ENCODE results near the gene NRN1L.
"Not testable (repeated sequence)": the region's sequence is repeated elsewhere in the genome, so short reads cannot be mapped to it uniquely, and the experiment has no call there.

Gene NRN1L

GRCh38 chr16:67861877-67862276, 22.8 kb upstream of the NRN1L start:
- no peak for FAIRE-seq

DNA sequence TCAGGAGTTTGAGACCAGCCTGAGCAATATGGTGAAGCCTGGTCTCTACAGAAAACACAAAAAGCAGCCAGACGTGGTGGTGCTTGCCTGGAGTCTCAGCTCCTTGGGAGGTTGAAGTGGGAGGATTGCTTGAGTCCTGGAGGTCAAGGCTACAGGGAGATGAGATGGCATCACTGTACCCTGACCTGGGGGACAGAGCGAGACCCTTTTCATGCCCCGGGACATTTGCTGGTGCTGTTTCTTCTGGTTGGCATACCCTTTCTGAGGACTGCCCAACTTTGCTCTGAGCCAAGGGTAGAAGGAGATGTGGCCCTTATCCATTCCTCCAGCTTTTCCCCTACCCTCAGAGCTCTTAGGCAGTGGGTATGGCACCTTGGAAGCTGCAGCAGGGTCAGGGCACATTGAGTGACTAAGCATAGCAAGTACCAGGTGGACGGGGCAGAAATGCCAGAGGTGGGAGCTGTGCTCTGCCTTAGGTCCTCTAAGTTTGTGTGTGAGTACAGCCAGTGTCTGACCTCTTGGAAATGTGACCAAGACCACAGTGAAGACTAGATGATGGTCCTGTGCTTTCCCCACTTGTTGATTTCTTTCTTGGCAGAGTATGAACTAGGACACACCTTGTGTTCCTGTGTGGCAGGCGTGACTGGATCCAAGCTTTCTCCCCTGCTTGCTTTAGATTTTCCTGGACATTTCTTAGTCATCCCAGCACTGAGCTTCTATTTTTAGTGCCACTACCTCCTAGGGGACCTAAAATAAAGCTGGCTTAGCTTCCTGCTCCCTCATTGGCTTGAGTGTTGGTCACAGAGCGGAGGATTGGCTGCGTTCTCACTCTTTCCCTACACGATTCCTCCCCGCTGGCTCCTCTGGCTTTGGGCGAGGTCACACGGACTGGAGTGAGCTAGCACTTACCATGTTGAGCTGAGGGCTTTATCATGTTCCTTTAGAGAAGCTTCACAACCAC, 21.8 kb upstream of the NRN1L start:
- no peak for FAIRE-seq

DNA sequence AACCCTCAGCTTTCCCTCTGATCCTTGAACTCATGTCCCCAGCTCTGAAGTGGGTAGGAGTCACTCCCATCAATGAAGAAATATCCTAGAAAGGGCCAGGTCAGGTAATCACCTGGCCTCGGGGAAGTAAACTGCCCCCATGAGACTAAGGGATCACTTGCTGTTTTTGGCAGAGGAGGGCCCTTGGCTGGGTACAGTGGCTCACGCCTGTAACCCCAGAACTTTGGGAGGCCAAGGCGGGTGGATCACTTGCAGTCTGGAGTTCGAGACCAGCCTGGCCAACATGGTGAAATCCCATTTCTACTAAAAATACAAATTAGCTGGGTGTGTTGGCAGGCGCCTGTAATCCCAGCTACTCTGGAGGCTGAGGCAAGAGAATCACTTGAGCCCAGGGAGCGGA, 20.6 kb upstream of the NRN1L start:
- not testable (repeated sequence) for FAIRE-seq

GRCh38 chr16:67864594-67864993, 20.1 kb upstream of the NRN1L start:
- FAIRE-seq: no peak

- no peak for FAIRE-seq
Observed at GRCh38 chr16:67865318-67865717, 19.4 kb upstream of the NRN1L start.

DNA sequence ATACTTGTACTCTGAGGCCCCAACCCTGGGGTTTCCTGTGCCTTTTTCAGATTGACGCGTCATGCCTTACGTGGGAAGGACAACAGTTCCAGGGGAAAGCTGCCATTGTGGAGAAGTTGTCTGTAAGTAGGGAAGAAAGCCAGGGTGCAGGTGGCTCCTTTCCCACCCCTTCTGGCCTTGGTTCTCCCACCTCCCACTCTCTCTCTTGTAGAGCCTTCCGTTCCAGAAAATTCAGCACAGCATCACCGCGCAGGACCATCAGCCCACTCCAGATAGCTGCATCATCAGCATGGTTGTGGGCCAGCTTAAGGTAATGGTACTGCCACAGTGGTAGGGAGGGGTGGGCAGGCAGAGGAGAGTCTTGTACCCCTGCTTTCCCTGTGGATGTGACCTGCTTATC, 16.4 kb upstream of the NRN1L start:
- no peak for FAIRE-seq

GRCh38 chr16:67869653-67870052, 15.0 kb upstream of the NRN1L start:
- no peak for FAIRE-seq

DNA sequence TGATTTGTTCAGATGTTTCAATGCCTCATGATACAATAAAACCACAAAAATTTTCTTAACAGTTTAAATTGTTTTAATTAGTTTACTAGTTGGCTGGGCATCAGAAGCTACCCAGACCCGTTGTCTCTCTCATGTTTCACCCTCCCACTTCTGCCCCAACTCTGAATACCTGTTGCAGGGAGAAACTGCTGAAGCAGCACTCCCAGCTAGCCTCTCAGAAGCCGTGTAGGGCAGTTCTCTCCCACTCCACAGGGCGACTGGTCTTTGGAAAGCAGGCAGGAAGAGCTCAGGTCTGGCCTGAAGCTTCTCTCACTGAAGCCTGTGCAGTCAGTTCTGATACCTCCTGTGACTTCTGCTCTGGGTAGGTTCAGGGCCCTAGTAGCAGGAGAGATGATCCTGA, 13.4 kb upstream of the NRN1L start:
- no peak for FAIRE-seq

DNA sequence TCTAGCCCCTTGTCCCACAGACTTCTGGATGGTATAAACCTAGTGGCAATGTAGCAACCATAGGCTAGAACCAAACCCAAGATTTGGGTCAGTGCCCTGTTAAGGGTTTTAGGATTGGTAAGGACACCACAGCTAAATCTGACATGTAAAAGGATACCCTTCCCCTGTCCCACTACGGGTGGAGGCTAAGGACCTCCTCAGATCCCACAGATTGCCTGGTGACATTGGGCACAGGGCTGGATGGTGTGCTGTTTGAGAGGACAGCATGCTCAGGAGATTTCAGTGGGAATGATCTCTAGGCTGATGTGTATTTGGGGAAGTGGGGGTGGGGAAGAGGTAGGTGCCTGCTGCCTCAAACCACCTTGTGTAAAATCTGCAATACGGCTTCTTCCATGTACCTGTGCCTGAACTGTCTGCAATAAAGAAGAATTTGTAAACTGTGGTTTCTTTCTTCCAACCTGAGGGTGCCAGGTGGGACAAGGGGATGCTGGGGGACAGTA, 12.5 kb upstream of the NRN1L start:
- FAIRE-seq: no peak

DNA sequence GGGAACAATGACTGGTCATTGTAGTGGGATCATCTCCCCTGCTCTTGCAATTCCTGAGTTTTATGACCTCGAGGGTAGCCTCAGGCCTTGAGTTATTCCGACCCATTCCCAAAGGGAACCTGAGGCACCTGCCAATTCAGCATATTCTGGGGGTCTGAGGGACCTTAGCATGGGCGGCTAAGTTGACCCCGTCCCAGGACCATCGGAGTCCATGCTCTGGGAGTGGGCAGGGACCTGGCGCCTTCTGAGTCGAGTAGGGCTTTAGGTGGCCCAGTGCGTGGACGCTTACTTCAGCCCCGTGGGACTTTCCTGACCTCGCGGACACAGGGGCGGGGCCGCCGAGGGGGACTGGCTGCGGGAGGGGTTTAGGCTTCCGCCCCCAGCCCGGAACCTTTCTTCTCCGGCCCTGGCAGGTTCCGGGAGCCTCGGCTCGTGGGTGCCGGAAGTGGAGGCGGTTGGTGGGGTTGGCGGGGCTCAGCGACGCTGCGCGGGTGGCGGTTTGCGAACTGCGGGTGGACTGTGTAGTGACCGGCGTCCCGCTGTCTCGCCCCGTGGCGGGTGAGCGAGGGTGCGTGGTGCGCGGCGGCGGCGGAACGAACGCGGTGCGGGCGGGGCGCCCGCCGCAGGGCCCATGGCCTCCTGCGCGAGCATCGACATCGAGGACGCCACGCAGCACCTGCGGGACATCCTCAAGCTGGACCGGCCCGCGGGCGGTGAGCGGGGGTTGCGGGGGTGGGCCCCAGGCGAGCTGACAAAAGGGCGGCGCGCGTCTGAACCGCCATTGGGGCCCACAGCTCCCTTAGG, 11.9 kb upstream of the NRN1L start, which contains the start of gene EDC4:
Gene EDC4, plus strand, starts transcription at position 422 of the 804 bp plus-strand sequence. Its CDS starts 210 bp downstream, at position 632.
- FAIRE-seq: no peak

DNA sequence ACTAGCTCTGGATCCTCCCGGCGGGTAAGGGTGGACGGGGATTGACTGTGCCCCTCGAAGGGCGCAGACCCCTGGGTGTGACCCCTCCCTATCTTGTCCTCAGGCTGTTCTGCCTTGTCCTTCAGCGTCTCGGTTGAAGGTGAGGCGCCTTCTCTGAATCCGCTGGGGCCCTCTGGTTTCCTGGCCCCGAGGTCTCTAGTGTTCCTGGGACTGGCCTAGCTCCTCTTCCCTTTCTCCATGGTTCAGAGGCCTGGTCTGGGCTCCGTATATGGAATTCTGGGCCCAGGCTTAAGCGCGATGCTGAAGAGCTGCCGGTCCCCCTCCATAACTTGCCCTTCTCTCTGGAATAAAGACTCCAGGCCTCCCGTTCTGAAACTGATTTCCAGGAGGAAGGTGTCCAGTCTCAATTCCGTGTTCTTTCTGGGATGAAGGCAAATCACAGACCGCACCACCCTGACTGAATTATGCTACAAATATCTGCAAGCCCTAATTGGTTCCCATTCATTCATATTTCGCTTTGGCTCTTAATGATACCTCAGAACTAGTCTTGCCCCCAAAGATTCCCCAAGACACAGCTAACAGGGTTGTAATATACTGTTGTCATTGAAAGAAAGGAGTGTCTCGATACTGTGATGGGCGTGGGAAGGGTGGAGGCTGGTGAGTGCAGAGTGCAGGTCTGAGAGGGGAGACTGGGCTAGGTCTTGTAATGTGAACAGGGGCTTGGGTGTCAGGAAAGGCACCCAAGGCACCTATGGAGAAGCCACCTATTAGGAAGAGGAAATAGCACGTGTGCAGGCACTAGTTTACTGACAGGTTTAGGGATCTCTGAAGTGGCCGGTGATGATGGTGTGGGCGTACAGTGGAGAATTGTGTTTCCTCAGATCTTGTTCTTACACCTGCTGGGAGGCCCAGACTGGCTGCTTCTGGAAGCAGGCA, 11.0 kb upstream of the NRN1L start:
- no peak for FAIRE-seq

DNA sequence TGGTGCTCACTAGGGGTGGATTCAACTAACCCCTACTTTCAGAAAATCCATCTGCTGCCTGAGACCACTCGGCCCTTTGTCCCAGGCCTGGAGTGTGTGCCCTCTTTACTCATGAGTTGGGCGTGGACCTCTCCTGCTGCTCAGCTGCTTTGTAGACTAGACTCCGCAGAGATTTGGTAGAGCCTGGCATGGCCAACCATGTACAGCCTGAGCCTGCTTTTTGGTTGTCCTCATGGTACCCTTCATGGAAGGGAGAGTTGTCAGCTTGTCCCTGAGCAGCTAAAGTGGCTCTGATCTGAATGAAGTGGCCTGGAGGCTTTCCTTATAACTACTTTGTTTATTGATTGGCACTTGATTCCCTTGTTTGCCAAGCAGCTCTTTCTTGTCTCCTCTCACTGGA, 10.3 kb upstream of the NRN1L start:
- no peak for FAIRE-seq

GRCh38 chr16:67877064-67877463, 7.6 kb upstream of the NRN1L start:
- no peak for FAIRE-seq

DNA sequence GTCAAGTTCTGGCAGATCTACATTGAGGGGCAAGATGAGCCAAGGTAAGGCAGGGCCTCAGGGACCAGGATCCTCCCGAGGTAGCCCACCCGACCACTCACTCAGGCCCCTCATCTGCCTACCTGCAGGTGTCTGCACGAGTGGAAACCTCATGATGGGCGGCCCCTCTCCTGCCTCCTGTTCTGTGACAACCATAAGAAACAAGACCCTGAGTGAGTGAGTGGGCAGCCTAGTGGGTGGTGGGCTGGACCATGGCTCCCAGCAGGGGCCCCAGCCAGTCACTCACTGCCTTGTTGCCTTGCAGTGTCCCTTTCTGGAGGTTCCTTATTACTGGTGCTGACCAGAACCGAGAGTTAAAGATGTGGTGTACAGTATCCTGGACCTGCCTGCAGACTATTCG, 6.5 kb upstream of the NRN1L start:
- FAIRE-seq: no peak

GRCh38 chr16:67878846-67879245, 5.8 kb upstream of the NRN1L start:
- no peak for FAIRE-seq

DNA sequence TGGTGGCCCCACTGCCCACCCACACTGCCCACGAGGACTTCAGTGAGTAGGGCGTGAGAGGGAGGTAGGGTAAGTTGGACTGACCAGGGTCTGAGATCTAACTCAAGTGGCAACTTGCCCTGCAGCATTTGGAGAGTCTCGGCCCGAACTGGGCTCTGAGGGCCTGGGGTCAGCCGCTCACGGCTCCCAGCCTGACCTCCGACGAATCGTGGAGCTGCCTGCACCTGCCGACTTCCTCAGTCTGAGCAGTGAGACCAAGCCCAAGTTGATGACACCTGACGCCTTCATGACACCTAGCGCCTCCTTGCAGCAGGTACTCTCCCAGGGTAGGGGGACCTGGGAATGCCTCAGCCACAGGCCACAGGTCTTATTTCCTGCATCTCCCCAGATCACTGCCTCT, 5.2 kb upstream of the NRN1L start:
- FAIRE-seq: no peak

DNA sequence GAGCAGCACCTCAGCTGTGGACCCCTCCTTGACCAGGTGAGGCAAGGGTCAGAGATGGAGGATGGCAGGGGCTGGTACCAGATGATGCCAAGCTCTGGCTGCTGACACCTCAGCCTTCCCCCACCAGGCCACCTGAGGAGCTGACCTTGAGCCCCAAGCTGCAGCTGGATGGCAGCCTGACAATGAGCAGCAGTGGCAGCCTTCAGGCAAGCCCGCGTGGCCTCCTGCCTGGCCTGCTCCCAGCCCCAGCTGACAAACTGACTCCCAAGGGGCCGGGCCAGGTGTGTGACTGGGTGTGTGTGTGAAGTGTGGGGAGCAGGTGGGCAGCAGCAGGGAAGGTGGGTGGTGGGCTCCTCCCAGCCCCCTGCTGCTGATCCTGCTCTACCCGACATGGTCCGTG, 4.7 kb upstream of the NRN1L start:
- no peak for FAIRE-seq

GRCh38 chr16:67880584-67880983, 4.1 kb upstream of the NRN1L start:
- no peak for FAIRE-seq

DNA sequence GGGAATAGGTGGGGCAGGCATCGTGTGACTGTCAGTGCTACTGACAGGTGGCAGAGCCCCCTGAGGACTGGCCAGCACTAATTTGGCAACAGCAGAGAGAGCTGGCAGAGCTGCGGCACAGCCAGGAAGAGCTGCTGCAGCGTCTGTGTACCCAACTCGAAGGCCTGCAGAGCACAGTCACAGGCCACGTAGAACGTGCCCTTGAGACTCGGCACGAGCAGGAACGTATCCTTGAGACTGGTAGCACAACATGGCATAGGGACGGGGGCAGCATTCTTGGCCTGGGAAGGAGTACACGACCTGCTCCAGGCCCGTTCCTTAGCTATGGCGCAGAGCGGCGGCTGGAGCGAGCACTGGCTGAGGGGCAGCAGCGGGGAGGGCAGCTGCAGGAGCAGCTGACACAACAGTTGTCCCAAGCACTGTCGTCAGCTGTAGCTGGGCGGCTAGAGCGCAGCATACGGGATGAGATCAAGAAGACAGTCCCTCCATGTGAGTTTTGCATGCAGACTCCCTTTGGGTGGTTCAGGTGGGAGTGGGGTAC, 3.0 kb upstream of the NRN1L start:
- FAIRE-seq: no peak

- FAIRE-seq: no peak
Observed at GRCh38 chr16:67882374-67883145, 2.1 kb upstream of the NRN1L start.

DNA sequence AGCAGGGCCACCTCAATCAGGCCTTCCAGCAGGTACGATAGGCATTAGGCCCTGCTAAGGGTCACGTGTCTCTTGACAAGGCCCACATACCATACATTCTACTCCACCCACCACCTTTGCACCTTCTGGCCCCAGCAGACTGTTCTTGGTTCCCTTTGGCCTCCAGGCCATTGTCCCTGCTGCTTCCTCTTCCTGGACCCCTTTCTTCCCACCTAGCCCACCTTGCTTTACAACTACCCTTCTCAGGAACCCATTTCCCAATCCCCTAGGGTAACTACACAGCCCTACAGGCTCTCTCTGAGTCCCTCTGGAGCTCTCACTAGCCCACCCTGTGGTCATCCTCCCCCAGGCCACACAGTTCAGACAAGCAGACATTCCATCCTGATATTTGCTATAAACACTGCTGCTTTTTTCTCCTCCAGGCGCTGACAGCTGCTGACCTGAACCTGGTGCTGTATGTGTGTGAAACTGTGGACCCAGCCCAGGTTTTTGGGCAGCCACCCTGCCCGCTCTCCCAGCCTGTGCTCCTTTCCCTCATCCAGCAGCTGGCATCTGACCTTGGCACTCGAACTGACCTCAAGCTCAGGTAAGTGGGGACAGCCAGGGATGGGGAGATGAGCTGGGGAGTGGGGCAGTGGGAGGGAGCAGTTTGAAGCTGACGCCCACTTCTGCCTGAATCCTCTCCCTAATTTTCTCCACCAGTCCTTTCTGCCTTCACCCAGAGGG, 1.4 kb upstream of the NRN1L start:
- no peak for FAIRE-seq
